ENCODE results near the gene HYAL3. TPM values are rescaled to one million over a fixed set of nuclear protein-coding genes. Genes with fewer than 3 reads are reported as not detected.

Gene HYAL3
- total and polyA plus RNA-seq, 2 experiments from 2014 or later: 7.6 to 9.6 TPM

DNA sequence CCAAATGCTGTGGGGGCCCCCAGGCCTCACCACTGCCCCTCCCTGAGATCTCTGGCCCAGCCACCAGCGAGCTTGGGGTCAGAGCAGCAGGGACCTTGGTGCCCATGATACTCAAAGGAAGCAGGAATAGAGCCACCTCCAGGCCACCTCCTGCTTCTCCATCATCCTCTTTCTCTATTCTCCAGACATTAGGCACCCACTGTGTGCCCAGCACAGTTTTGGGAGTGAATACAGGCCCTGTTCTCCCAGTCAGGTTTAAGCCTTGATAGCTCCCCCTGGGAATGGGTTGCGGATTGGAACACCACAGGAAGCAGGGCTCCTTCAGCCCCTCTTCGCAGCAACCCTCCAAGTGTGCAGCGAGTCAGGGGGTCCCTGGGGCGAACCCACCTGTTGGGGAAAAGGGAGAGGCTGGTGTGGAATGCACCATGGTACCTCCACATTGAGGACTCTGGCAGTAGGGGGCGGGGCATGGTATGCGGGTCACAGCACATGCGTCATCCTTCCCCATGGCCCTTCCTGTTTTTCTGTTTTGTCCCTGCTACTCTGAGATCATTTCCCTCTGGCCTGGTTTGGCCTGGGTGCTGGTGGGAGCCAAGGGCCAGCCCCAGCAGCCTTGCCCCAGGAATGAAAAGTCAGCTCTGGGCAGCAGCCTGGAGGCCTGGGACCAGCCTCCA is 44.5 kb downstream of the HYAL3 start:
- peaks cover 77% of the 10 kb centered on the region for H3K79me2 ChIP-seq (ENCODE audit: insufficient read depth)
- peak overlapping the region; percentile 49 for H3K27ac ChIP-seq

GRCh38 chr3:50251220-50251619 is 48.0 kb downstream of the HYAL3 start:
- H3K27ac ChIP-seq: peak overlapping the region; percentile 66
- no peak for TF ChIP-seq EZH2 (IDR thresholded peaks at IDR 0.05; ENCODE audit: insufficient read depth, poor library complexity, severe bottlenecking)
- TF ChIP-seq EZH2phosphoT487 (IDR thresholded peaks at IDR 0.05; ENCODE audit: insufficient read depth, low read depth): no peak
- in situ Hi-C loops (cut with MboI): no loop called here
- no peak overlapping the region for H3K4me3 ChIP-seq
- H3K4me2 ChIP-seq (ENCODE audit: unreplicated experiment): no peak overlapping the region
- no peak overlapping the region for H3K9ac ChIP-seq
- DNase-seq: peak; percentile 96
- H3F3A ChIP-seq (ENCODE audit: insufficient read depth): peaks cover 18% of the 10 kb centered on the region
- H3K36me3 ChIP-seq (ENCODE audit: low read depth): peaks cover 4% of the 10 kb centered on the region; the same call in 1 of the 2 replicates
- no peaks in the 10 kb centered on the region for H4K20me1 ChIP-seq (ENCODE audit: insufficient read depth)
- WGBS, 2 experiments (ENCODE audit: low coverage in 1 of 2, low lambda C conversion rate in 2 of 2, missing lambda C conversion rate in 2 of 2): 31 to 39% methylated on average over 8 of the region's 8 CpGs
- no peaks in the 10 kb centered on the region for H3K27me3 ChIP-seq (replicated peaks; ENCODE audit: insufficient read depth)
- no peaks in the 10 kb centered on the region for H3K9me3 ChIP-seq (ENCODE audit: low read depth)
- H3K79me2 ChIP-seq (ENCODE audit: insufficient read depth): peaks cover 91% of the 10 kb centered on the region
- peaks cover 37% of the 10 kb centered on the region for H3K4me1 ChIP-seq (ENCODE audit: insufficient read depth)
- H2AFZ ChIP-seq: no peak overlapping the region
- H3K9me2 ChIP-seq (ENCODE audit: insufficient read depth): no peaks in the 10 kb centered on the region

More for the DNA sequence above, 44.5 kb downstream of the HYAL3 start:
- Histone ChIP-seq H3K9me3 (ENCODE audit: low read depth) (no peaks in the 10 kb centered on the region), H3F3A (ENCODE audit: insufficient read depth) (peaks cover 10% of the 10 kb centered on the region; the same call in 1 of the 2 replicates), H3K27me3 (replicated peaks; ENCODE audit: insufficient read depth) (no peaks in the 10 kb centered on the region), H3K36me3 (ENCODE audit: low read depth) (peaks cover 17% of the 10 kb centered on the region), H3K9ac (0 out of 2 replicates have a peak overlapping the region, but pooled peaks have one; percentile 26), H4K20me1 (ENCODE audit: insufficient read depth) (no peaks in the 10 kb centered on the region), H3K4me3 (no peak overlapping the region), H3K4me2 (ENCODE audit: unreplicated experiment) (no peak overlapping the region), H2AFZ (no peak overlapping the region), H3K4me1 (ENCODE audit: insufficient read depth) (peaks cover 13% of the 10 kb centered on the region), H3K9me2 (ENCODE audit: insufficient read depth) (no peaks in the 10 kb centered on the region)
- DNase-seq: peak; percentile 65
- in situ Hi-C loops (cut with MboI): no loop called here
- no peak for TF ChIP-seq EZH2 (IDR thresholded peaks at IDR 0.05; ENCODE audit: insufficient read depth, poor library complexity, severe bottlenecking)
- TF ChIP-seq EZH2phosphoT487 (IDR thresholded peaks at IDR 0.05; ENCODE audit: insufficient read depth, low read depth): no peak
- WGBS, 2 experiments (ENCODE audit: low coverage in 1 of 2, low lambda C conversion rate in 2 of 2, missing lambda C conversion rate in 2 of 2): 63 to 65% methylated on average over 8 of the region's 8 CpGs

DNA sequence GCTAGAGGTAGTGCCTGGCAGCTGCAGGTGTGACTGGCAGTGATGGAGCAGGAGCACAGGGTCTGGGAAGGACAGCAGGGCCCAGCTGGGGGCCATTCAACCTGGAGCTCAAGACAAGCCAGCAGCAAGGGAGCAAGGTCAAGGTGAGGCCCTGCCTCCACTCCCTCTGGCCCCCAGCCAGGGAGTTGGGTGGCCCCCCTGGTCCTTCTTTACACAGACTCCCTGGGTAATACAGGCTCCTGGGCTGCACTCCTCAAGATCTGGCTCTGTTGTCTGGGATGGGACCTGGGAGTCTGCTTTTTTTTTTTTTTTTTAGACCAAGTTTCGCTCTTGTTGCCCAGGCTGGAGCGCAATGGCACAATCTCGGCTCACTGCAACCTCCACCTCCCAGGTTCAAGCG is 48.7 kb downstream of the HYAL3 start:
- H3K79me2 ChIP-seq (ENCODE audit: insufficient read depth): peaks cover 92% of the 10 kb centered on the region
- no peak for TF ChIP-seq EZH2 (IDR thresholded peaks at IDR 0.05; ENCODE audit: insufficient read depth, poor library complexity, severe bottlenecking)
- peaks cover 43% of the 10 kb centered on the region for H3K4me1 ChIP-seq (ENCODE audit: insufficient read depth)
- H3K27ac ChIP-seq: peak overlapping the region; percentile 3; the same call in 1 of the 2 replicates
- no peaks in the 10 kb centered on the region for H3K27me3 ChIP-seq (replicated peaks; ENCODE audit: insufficient read depth)
- no peak overlapping the region for H3K9ac ChIP-seq
- H3K4me3 ChIP-seq: no peak overlapping the region
- no peaks in the 10 kb centered on the region for H3K9me3 ChIP-seq (ENCODE audit: low read depth)
- no peaks in the 10 kb centered on the region for H3K9me2 ChIP-seq (ENCODE audit: insufficient read depth)
- H3F3A ChIP-seq (ENCODE audit: insufficient read depth): peaks cover 24% of the 10 kb centered on the region
- no peak for DNase-seq
- 81 to 100% methylated on average over 4 of the region's 4 CpGs for WGBS, 2 experiments (ENCODE audit: low coverage in 1 of 2, low lambda C conversion rate in 2 of 2, missing lambda C conversion rate in 2 of 2)
- peaks cover 4% of the 10 kb centered on the region; the same call in 1 of the 2 replicates for H3K36me3 ChIP-seq (ENCODE audit: low read depth)
- no peak overlapping the region for H3K4me2 ChIP-seq (ENCODE audit: unreplicated experiment)
- no peak overlapping the region for H2AFZ ChIP-seq
- in situ Hi-C loops (cut with MboI): no loop called here
- no peaks in the 10 kb centered on the region for H4K20me1 ChIP-seq (ENCODE audit: insufficient read depth)

DNA sequence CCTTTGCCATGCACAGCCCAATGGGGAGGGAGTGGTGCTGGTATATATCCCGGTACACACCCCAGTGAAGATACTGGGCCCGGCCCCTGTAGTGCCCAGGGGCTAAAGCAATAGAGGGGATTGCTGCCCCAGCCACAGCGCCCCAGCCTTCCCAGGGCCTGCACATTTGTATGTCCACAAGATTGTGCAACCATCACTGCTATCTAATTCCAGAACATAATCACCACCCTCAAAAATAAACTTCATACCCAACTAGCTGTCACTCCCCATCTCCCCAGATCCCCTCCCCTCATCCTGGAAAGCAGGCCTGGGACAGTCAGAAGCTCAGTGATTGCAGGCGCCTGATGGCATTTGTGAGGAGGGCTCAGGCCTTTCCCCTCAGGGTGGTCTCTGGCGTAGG is 49.7 kb downstream of the HYAL3 start:
- H3F3A ChIP-seq (ENCODE audit: insufficient read depth): peaks cover 32% of the 10 kb centered on the region
- DNase-seq: no peak
- H4K20me1 ChIP-seq (ENCODE audit: insufficient read depth): no peaks in the 10 kb centered on the region
- no peaks in the 10 kb centered on the region for H3K27me3 ChIP-seq (replicated peaks; ENCODE audit: insufficient read depth)
- no peak overlapping the region for H3K4me2 ChIP-seq (ENCODE audit: unreplicated experiment)
- H3K27ac ChIP-seq: no peak overlapping the region
- H2AFZ ChIP-seq: no peak overlapping the region
- peaks cover 4% of the 10 kb centered on the region; the same call in 1 of the 2 replicates for H3K36me3 ChIP-seq (ENCODE audit: low read depth)
- no peaks in the 10 kb centered on the region for H3K9me2 ChIP-seq (ENCODE audit: insufficient read depth)
- peaks cover 92% of the 10 kb centered on the region for H3K79me2 ChIP-seq (ENCODE audit: insufficient read depth)
- no peak overlapping the region for H3K9ac ChIP-seq
- WGBS, 2 experiments (ENCODE audit: low coverage in 1 of 2, low lambda C conversion rate in 2 of 2, missing lambda C conversion rate in 2 of 2): 86 to 89% methylated on average over 5 of the region's 5 CpGs
- in situ Hi-C loops (cut with MboI): no loop called here
- TF ChIP-seq EZH2 (IDR thresholded peaks at IDR 0.05; ENCODE audit: insufficient read depth, poor library complexity, severe bottlenecking): no peak
- TF ChIP-seq EZH2phosphoT487 (IDR thresholded peaks at IDR 0.05; ENCODE audit: insufficient read depth, low read depth): no peak
- peaks cover 47% of the 10 kb centered on the region for H3K4me1 ChIP-seq (ENCODE audit: insufficient read depth)
- H3K9me3 ChIP-seq (ENCODE audit: low read depth): no peaks in the 10 kb centered on the region
- H3K4me3 ChIP-seq: no peak overlapping the region

Data from GM23248 (cell line).